GM18873 (cell line): Measurements from ENCODE around the gene FBXL17.

Experiments used
- ATAC-seq: cut with Tn5 transposase; IDR thresholded peaks from one replicate; pipeline ENCODE4 v1.9.1; 2021; ENCODE audit warnings: mild to moderate bottlenecking, moderate library complexity, moderate number of reproducible peaks; ENCODE audit not compliant: unreplicated experiment, low FRiP score

The FBXL17 gene

GRCh38 chr5:107937651-107938355 is 444.1 kb downstream of the FBXL17 start:
- no peak for ATAC-seq

GRCh38 chr5:107937204-107937603 is 444.7 kb downstream of the FBXL17 start:
- no peak for ATAC-seq

GRCh38 chr5:107936515-107936914 is 445.4 kb downstream of the FBXL17 start:
- no peak for ATAC-seq

- ATAC-seq, result no peak
Observed at GRCh38 chr5:107935645-107936044, 446.3 kb downstream of the FBXL17 start.

GRCh38 chr5:107933326-107933725 is 448.6 kb downstream of the FBXL17 start:
- no peak for ATAC-seq

GRCh38 chr5:107930891-107931290 is 451.0 kb downstream of the FBXL17 start:
- no peak for ATAC-seq

- no peak for ATAC-seq
Observed at GRCh38 chr5:107930092-107930491, 451.8 kb downstream of the FBXL17 start.

- ATAC-seq, result no peak
Observed at GRCh38 chr5:107929080-107929479, 452.8 kb downstream of the FBXL17 start.

GRCh38 chr5:107926121-107926520 is 455.8 kb downstream of the FBXL17 start:
- ATAC-seq, result no peak

- no peak for ATAC-seq
Observed at GRCh38 chr5:107925200-107925599, 456.7 kb downstream of the FBXL17 start.

- ATAC-seq, result peak; percentile 59
Observed at GRCh38 chr5:107919969-107920368, 461.9 kb downstream of the FBXL17 start.

- no peak for ATAC-seq
Observed at GRCh38 chr5:107919361-107919760, 462.5 kb downstream of the FBXL17 start.

GRCh38 chr5:107917983-107918382 is 463.9 kb downstream of the FBXL17 start:
- no peak for ATAC-seq

GRCh38 chr5:107916731-107917725 is 464.9 kb downstream of the FBXL17 start:
- no peak for ATAC-seq

- ATAC-seq, result no peak
Observed at GRCh38 chr5:107915176-107915812, 466.6 kb downstream of the FBXL17 start.

- ATAC-seq, result no peak
Observed at GRCh38 chr5:107913494-107913893, 468.4 kb downstream of the FBXL17 start.

- ATAC-seq, result no peak
Observed at GRCh38 chr5:107900721-107901120, 481.2 kb downstream of the FBXL17 start.

- no peak for ATAC-seq
Observed at GRCh38 chr5:107894361-107894760, 487.5 kb downstream of the FBXL17 start.

- no peak for ATAC-seq
Observed at GRCh38 chr5:107893642-107894041, 488.3 kb downstream of the FBXL17 start.

- no peak for ATAC-seq
Observed at GRCh38 chr5:107889387-107889786, 492.5 kb downstream of the FBXL17 start.

- no peak for ATAC-seq
Observed at GRCh38 chr5:107888541-107888940, 493.4 kb downstream of the FBXL17 start.
